Adrenal gland (tissue), 5 donors: ENCODE results near the gene KIAA1671.

Experiments used
- CTCF ChIP-seq, 6 experiments: fragments of 450-650 bp in 4 of 6; fragments of 200-600 bp in 2 of 6; sonication (generic) in 1 of 6; IDR thresholded peaks; 1 replicate in 5 of 6; 2 replicates in 1 of 6; pipeline versions ENCODE4 v1.5.1 to v1.8.0; 2016 to 2021; ENCODE audit warnings: antibody characterized with exemption in 6 of 6, mild to moderate bottlenecking in 2 of 6, moderate library complexity in 1 of 6
- POLR2A ChIP-seq, 2 donors: fragments of 450-650 bp; IDR thresholded peaks; one replicate each; pipeline ENCODE4 v1.6.1; 2017; ENCODE audit warnings: antibody characterized with exemption in 2 of 2, mild to moderate bottlenecking in 2 of 2, moderate library complexity in 1 of 2
- donor health status: DM: no; HTN: no; CAD: no.

DNA sequence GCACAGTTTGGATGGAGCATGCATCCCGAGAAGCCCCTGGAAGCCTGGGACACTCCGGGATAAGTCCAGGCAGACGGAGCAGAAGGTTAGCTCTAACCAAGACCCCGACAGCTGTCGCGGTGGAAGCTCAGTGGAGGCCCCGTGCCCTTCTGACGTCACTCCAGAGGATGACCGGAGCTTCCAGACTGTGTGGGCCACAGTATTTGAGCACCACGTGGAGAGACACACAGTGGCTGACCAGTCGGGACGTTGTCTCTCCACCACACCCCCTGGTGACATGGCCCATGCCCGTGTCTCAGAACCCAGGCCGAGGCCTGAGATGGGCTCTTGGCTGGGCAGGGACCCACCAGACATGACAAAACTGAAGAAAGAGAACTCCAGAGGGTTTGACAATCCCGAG is 86.3 kb downstream of the KIAA1671 start:
- TF ChIP-seq CTCF (IDR thresholded peaks at IDR 0.05) (no peak), POLR2A (IDR thresholded peaks at IDR 0.05) (no peak)
